ENCODE results near the gene DLG5. TPM values are rescaled to one million over a fixed set of nuclear protein-coding genes. Genes with fewer than 3 reads are reported as not detected.

Gene DLG5
- total and polyA plus RNA-seq, 9 of the 15 experiments (the other 6 are each of a cell fraction or from before 2014, with no cell fraction given): 1.4 to 26.8 (median 11.2) TPM

GRCh38 chr10:77906951-77907421 lies 19.6 kb downstream of the DLG5 start (continued):
- TF ChIP-seq UBTF (IDR thresholded peaks at IDR 0.05; ENCODE audit: borderline replicate concordance in 1 of 2, low read depth in 2 of 2, low read length in 2 of 2) (no peak), CTBP1 (IDR thresholded peaks at IDR 0.05; ENCODE audit: borderline replicate concordance) (0 out of 2 replicates have a peak, but pooled peaks have one; percentile 11), NONO (IDR thresholded peaks at IDR 0.05; ENCODE audit: low read depth in 2 of 2, low read length in 1 of 2) (no peak), NEUROD1 (IDR thresholded peaks at IDR 0.05; ENCODE audit: borderline replicate concordance, low read depth, low read length, partially characterized antibody) (no peak), CBFA2T2 (conservative IDR thresholded peaks at IDR 0.05) (0 out of 2 replicates have a peak, but pooled peaks have one; percentile 15), NCOR1 (IDR thresholded peaks at IDR 0.05) (no peak), RBFOX2 (IDR thresholded peaks at IDR 0.05; ENCODE audit: low read depth, low read length) (no peak), HDAC1 (IDR thresholded peaks at IDR 0.05) (no peak), ZNF121 (CRISPR knock-in tag; conservative IDR thresholded peaks at IDR 0.05) (peak; percentile 51; the same call in 1 of the 2 replicates), PTRF (tag; IDR thresholded peaks at IDR 0.05) (no peak), CHD4 (IDR thresholded peaks at IDR 0.05; ENCODE audit: insufficient read depth, insufficient replicate concordance, low read depth, low read length, poor library complexity, severe bottlenecking) (no peak), SRF (CRISPR knock-in tag; IDR thresholded peaks at IDR 0.05) (no peak), VEZF1 (CRISPR knock-in tag; IDR thresholded peaks at IDR 0.05) (peak; percentile 45; the same call in 1 of the 2 replicates), ZNF175 (CRISPR knock-in tag; IDR thresholded peaks at IDR 0.05; ENCODE audit: low read depth) (no peak), ELK3 (CRISPR knock-in tag; IDR thresholded peaks at IDR 0.05) (no peak), TRIM24 (IDR thresholded peaks at IDR 0.05) (0 out of 4 replicates have a peak, but pooled peaks of 1 of the 2 experiments have one; percentile 26), BMI1 (IDR thresholded peaks at IDR 0.05; ENCODE audit: low read length) (no peak), MTA2 (IDR thresholded peaks at IDR 0.05; ENCODE audit: low read depth) (0 out of 2 replicates have a peak, but pooled peaks have one; percentile 28), ZNF133 (CRISPR knock-in tag; IDR thresholded peaks at IDR 0.05) (no peak), E2F5 (CRISPR knock-in tag; IDR thresholded peaks at IDR 0.05) (no peak), FOXP1 (CRISPR knock-in tag; IDR thresholded peaks at IDR 0.05) (no peak), DPF2 (IDR thresholded peaks at IDR 0.05) (peak; percentile 94), CXXC5 (CRISPR knock-in tag; IDR thresholded peaks at IDR 0.05) (no peak), MEF2D (tag; conservative IDR thresholded peaks at IDR 0.05; ENCODE audit: low read depth) (no peak)
